NCI-H345 treated with DMSO at 0.1 percent for 48 hours (cell line): ENCODE data around the gene PHLDA2.
A peak's percentile ranks its signal among the peaks of the same experiment; 100 is the strongest.

Experiments
- DNase-seq: peaks from one replicate; lab custom pipeline; 2025; ENCODE audit not compliant: unreplicated experiment; lab: John Stamatoyannopoulos, UW

The PHLDA2 gene

DNA sequence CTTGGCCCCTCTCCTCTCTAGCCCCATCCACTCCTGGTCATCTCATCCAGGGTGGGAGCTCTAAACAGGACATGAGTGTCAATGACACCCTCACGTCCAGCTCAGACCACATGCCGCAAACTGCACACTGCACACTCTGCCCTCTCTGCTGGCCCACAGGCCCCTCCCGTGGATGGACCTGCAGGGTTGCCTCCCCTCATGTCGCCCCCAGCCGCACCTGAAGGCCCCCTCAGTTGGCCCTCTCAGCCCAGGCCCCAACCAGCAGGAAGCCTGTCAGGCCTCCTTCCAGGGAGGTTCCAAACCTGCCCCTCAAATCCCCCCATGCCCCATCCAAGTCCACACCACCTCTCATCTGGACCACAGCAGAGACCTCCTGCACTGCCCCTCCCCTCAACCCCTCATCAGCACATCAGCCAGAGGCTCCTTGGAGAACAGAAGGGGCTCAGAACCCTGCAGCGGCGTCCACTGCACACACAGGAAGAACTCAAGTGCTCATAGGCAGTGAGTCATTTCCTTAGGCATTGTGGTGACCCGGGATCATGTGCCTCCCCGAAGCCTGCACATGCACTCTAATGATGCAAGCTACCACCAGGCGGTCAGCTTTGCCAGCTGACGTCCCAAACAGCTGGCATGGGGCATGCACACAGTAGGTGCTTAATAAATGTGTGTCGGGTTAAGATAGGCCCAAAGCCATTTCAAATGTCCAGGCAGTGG, 30.7 kb downstream of the PHLDA2 start:
- no peak for DNase-seq

DNA sequence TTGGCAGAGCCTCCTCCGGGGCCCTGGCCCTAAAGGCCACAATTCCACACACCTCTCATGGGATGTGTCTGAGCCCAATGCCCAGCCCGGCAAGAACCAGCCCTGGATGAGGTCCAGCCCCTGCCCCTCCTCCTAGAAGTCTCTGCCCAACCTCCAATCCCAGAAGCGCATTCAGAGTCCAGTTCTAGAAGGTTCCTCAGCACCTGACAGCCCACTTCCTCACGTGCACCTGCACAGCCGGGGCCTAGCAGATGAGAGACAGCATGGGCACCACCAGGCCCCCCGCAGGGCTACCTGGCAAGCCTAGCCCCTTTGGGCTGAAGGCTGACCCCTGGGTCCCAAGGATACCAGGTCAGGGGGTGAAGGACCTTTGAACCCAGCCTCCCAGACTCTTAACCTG, 32.2 kb downstream of the PHLDA2 start:
- DNase-seq = no peak

DNA sequence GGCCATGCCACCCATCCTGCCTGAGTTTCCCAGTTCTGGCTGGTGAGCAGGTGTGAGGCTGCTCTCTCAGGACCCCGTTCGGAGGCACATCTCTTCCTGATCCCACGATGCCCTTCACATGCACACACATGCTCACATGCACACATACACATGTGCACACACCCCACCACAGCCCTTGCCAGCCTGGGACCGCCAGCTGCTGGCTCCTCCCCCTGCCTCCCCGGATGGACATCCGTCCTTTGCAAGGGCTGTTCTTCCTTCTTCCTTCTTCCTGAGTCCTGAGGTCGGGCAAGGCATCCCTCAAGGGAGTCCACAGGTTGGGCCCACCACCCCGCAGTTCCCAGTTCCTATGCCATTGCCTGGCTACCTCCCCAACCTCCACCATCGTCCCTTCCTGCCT, 33.2 kb downstream of the PHLDA2 start:
- no peak for DNase-seq

GRCh38 chr11:2893935-2894334, 35.3 kb downstream of the PHLDA2 start:
- no peak for DNase-seq

DNA sequence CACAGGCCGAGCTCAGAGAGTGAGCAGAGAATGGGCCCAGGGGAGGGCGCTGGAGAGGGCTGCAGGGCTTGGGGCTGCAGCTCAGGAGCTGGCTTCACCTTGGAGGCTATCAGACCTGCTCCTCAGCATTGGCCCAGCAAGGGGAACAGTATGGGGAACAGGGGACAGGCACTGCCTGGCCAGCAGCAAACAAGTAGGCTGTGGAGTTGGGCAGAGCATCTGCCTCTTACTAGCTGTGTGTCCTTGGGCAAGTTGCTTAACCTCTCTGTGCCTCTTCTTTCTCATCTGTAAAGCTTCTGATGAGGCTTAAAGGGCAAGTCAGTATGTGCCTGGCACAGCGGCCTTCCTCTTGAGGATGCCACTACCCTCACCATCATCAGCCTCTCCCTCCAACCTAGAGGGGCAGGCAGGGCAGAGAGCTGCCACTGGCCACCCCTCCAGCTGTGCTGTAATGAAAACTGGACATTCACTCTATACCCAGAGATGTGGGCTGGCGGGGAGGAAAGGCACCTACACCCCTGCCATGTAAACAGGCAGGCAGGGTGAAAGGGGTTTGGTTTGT, 36.2 kb downstream of the PHLDA2 start:
- no peak for DNase-seq

DNA sequence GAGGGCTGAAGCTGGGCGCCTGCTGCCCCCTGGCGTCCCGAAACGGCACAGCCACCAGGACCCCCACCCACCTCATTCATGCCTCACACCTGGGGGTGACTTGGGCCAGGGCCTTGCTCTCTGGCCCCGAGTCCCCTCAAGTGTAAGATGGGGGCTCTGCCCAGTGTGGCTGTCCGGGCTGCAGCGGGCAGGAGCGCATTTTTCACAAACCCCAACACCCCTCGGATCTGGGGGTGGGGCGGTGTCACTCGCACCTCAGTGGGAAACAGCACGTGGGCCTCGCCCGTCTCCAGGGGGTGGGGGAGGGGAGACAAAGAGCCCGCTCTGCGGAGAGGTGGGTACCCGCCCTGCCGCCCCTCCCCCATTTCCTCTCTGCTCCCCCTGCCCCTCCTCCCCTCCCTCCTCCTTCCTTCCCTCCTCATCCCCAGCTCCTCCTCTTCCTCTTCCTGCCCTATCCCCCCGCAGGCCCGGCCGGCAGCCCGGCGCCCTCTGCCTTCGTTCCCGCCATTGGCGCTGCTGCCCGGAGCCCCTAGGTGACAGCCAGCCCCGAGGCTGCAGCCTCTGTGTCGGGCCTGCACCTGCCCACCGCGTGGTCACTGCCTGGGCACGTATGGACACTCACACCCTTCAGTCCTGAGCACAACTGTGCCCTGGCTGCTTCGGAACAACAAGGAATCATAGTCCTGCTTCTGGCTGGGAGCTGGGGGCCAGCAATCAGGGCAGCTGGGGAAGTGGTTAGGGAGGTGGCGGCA, 36.8 kb downstream of the PHLDA2 start:
- DNase-seq = peak; percentile 21

- no peak for DNase-seq
Observed at GRCh38 chr11:2891326-2892214, 37.6 kb downstream of the PHLDA2 start.

DNA sequence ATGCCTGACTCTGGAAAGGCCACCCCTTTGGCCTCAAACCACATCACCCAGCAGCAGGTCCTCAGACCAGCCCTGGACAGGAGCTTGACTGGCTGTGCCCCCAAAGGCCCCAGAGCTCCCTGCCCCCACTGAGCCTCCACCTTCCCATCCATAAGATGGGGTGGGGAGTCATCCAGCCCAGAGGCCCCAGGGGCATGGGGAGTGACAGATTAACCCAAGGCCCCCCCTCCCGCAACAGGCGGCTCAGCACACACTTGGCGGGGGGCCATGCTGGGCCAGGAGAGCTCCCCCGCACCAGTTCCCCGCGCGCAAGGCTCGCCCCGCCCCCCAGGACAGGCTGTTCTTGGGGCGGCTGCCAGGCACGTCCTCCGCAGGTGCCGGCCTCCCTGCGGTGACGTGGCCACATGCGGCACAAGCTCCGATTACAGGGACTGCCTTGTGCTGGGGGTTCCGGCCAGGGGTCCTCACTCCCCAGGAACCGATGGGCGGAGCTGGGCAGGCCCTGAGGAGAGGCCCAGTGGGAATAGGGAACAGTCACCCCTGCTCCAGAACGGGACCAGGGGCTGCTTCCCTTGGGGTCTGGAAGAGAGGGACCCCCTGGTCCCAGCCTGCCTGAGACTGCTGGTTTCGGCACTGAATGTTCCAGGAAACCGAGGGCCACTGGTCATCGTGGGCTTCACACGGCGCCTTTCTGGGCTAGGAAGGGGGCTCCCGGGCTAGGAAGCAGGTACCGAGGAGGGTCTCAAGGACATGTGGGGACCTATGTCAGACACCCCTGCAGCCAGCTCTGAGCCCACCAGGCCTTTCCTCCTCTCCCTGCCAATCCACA, 38.5 kb downstream of the PHLDA2 start:
- peak; percentile 44 for DNase-seq

DNA sequence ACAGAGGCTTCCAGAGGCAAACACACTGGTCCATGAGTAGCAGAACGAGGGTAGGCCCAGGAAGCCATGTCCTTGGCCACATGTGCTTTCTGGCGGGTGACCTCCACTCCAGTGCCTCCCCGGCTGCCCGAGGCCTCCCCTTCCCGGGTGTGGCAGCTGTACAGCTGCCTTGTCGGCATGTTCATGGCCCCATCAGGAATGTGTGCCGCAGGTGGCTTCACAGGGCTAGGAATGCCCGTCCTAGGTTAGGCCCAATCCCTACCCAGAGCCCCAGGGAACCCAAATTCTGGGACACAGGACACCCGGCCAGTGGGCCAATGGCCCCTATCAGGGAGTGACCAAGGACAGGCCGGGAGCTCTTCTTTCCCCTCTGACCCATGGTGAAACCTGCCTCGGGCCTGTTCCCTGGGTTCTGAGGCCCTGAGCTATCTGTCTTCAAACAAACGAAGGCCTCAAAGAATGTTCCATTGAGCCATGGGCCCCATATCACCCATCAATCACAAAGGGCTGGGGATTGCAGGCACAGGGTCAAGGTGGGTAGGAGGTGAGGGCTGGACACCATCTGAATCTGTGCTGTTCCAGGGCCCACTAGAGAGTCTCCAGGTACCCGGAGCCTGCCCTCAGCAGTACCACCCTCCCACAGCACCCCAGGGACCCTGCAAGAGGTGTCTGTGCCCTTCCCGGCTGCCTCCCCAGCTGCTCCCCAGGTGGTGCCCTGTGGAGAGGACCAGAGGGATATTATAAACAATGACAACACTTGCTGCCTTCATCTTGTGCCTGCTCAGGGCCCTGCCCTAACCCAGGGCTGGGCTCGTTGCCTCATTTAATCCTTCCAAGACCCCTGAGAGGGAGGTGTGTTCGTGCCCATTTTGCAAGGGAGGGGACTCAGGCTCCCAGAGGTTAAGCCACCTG, 39.6 kb downstream of the PHLDA2 start:
- peak; percentile 14 for DNase-seq

GRCh38 chr11:2888266-2888968, 40.8 kb downstream of the PHLDA2 start:
- DNase-seq = peak; percentile 73

DNA sequence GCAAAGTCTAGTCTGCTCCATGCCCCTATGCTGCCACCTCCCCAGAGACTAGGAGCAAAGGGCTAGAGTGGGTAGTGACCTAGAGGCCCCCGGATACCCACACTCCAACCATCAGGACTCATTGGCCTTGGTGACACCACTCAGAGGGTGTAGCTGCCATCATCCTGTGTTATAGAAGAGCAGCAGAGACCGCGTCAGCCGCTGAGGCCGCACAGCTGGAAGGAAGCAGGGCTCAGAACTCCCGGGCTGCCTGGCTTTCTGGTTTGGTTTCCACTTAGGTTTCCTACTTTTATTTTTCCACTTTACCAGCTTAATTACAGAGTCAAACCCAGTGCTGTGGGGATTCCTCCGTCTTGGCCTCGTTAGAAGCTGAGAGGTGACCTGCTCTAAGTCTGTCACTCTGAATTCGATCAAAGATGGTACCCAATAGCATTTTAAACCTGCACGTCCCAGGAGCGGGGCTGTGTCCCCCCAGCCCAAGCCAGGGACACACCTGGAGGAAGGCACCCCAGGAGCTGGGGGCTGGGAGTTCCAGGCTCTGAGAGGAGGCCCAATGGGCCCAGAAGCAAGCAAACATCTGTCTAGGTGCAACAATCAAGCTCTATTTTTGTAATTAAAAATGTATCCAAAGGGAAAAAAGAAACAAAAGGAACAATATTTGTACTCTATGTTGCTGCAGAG, 41.6 kb downstream of the PHLDA2 start:
- DNase-seq = no peak

DNA sequence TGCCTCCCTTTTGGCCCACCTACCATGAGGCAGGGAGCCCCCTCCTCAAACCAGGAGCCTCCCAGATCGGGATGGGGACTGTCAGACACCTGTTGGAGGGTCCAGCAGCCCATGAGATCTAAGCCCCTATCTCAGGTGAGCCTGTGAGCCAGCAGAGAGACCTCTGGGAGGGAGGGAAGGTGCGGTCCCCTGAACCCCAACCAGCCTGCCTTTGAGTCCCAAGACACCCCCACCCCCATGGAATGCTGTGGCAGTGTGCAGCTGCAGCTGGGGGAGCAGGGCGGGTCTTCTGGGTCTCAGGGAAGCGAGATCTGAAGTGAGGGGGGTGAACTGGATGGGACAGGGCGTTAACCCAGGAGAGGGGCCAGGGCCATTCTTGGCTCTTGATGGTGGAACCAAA, 42.3 kb downstream of the PHLDA2 start:
- no peak for DNase-seq

DNA sequence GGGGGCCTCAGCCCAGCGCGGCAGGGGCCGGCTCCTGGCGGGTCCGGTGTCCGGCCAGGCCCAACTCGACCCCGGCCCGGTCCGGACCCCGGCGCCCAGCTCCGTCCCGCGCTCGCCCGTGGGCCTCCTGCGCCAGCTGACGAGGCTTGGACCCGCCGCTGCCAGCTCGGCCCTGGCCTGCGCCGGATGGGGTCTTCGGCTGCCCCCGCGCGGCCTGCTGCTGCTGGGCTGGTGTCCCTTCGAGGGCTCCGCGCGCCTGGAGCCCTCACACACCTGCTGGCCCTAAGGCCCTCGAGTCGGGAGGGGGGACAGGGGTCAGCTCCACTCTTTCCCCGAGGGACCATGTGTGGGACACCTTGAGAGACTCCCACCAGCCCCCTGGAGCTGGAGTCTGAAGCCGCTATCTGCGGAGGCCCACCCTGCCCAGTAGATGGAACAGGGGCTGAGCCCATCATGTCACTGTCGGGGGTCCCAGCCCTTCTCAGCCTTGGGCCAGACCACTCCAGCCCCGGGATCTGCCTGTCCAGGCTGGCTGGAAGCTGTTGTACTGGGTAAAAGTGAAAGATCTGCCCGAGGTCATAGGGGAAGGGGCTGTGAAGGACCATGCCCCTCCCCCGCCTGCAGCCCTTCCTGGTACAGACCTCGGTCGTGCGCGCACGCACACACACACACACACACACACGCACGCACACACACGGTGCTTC, 42.9 kb downstream of the PHLDA2 start:
- DNase-seq = no peak

GRCh38 chr11:2885678-2886081, 43.5 kb downstream of the PHLDA2 start, which contains the start of gene CDKN1C:
Gene CDKN1C (minus strand): TSS chr11:2885775. CDS start chr11:2885456, 319 bp downstream.
- peak; percentile 58 for DNase-seq

DNA sequence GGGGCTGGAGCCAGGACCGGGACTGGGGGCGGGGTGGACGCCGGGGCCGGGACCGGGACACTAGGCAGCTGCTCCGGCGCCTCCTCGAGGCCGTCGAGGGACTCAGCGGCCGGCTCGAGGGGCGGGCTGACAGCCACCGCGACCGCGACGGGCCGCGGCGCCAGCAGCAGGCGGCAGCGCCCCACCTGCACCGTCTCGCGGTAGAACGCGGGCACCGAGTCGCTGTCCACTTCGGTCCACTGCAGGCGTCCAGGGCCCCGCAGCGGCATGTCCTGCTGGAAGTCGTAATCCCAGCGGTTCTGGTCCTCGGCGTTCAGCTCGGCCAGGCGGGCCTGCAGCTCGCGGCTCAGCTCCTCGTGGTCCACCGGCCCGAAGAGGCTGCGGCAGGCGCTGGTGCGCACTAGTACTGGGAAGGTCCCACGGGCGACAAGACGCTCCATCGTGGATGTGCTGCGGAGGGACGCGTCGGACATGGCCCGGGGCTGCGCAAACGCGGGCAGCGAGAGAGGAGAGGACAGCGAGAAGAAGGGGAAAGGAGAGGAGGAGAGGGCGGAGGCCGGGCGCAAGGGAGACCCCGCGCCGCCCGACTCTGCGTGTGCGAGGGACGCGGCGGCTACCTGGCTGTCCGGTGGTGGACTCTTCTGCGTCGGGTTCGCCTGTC, 44.1 kb downstream of the PHLDA2 start:
- DNase-seq = peak; percentile 24

GRCh38 chr11:2883979-2884815, 45.0 kb downstream of the PHLDA2 start:
- DNase-seq = no peak
